ENCODE measurements around the gene PGPEP1.

The PGPEP1 gene

DNA sequence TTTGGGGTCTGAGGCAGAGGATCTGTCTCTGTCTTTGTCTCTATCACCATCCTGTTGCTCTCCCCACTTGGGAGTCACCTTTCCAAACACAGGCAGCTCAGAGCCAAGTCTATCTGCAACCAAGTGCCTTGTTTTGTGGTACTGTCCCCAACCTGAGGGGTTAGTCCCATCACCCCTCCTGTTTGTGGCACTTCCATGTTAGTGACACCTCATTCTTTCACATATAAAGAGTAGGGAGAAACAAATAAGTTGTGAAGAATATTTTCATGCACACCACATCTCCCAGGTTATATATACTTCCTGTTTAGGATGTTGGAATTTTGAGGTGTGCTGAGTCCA is 49.3 kb downstream of the PGPEP1 start:
- Histone ChIP-seq H3K4me2 (ENCODE audit: low read depth, low read length, poor library complexity, severe bottlenecking) (no peak overlapping the region), H3K9me2 (replicated peaks; ENCODE audit: low read depth, low read length) (no peaks in the 10 kb centered on the region), H3K4me1 (ENCODE audit: insufficient read depth, low read length, poor library complexity, severe bottlenecking) (no peaks in the 10 kb centered on the region), H3K79me2 (ENCODE audit: insufficient read depth, low read length) (no peaks in the 10 kb centered on the region), H3K27me3 (ENCODE audit: insufficient read depth, low read length, poor library complexity, severe bottlenecking) (no peaks in the 10 kb centered on the region), H3F3A (ENCODE audit: low read depth) (no peaks in the 10 kb centered on the region), H2AFZ (ENCODE audit: low read length) (no peak overlapping the region), H4K20me1 (ENCODE audit: insufficient read depth, low read length, poor library complexity, severe bottlenecking) (no peaks in the 10 kb centered on the region), H3K9ac (ENCODE audit: low read depth, low read length, poor library complexity, severe bottlenecking) (no peak overlapping the region), H3K36me3 (ENCODE audit: insufficient read depth, low read length) (no peaks in the 10 kb centered on the region), H3K4me3 (ENCODE audit: low read length, poor library complexity, severe bottlenecking) (no peak overlapping the region), H3K9me3 (ENCODE audit: insufficient read depth, low read depth, low read length) (no peaks in the 10 kb centered on the region)
- no peak for TF ChIP-seq EZH2phosphoT487 (IDR thresholded peaks at IDR 0.05; ENCODE audit: borderline replicate concordance)
- TF ChIP-seq, protein P1, sequence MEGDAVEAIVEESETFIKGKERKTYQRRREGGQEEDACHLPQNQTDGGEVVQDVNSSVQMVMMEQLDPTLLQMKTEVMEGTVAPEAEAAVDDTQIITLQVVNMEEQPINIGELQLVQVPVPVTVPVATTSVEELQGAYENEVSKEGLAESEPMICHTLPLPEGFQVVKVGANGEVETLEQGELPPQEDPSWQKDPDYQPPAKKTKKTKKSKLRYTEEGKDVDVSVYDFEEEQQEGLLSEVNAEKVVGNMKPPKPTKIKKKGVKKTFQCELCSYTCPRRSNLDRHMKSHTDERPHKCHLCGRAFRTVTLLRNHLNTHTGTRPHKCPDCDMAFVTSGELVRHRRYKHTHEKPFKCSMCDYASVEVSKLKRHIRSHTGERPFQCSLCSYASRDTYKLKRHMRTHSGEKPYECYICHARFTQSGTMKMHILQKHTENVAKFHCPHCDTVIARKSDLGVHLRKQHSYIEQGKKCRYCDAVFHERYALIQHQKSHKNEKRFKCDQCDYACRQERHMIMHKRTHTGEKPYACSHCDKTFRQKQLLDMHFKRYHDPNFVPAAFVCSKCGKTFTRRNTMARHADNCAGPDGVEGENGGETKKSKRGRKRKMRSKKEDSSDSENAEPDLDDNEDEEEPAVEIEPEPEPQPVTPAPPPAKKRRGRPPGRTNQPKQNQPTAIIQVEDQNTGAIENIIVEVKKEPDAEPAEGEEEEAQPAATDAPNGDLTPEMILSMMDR (conservative IDR thresholded peaks at IDR 0.05; ENCODE audit: low read length) = no peak

DNA sequence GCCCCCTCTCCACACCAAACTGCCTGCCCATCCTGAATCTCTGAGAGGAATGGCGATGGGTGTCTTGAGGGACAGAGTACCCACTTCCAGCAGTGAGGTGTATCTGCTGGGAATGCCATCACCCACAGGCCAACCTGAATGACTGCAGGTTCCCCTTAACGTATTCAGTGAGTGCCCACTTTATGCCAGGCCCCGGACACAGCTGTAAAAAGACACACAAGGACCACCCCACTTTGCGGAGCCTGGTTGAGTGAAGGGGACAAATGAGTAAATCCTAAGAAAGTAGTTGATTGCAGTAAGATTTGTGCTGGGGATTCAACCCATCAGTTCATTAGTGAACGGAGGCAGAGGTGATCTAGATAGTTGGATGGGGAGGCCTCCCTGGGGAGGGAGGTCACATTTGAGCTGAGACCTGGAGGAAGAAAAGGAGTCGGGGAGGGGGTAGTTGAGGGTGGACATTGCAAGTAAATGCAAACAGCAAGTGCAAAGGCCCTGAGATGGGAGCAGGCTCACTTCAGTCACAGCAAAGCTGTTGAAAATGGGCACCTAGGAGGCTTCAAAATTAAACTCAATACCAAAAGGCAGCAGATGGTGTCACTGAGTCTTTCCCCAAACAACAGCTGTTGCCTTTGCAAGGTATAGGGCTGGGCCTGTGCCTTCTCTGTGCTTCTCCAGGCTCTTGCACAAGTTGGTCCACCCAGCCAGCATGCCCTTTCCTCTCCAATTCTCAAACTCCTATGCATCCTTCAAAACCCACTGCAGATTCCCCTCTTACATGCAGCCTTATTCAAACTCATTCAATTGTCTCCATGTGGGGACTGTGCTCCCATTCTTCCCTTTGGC is 49.9 kb downstream of the PGPEP1 start:
- H3K4me2 ChIP-seq (ENCODE audit: low read depth, low read length, poor library complexity, severe bottlenecking) = no peak overlapping the region
- no peaks in the 10 kb centered on the region for H3K79me2 ChIP-seq (ENCODE audit: insufficient read depth, low read length)
- H3F3A ChIP-seq (ENCODE audit: low read depth) = no peaks in the 10 kb centered on the region
- no peak overlapping the region for H3K9ac ChIP-seq (ENCODE audit: low read depth, low read length, poor library complexity, severe bottlenecking)
- TF ChIP-seq, protein P1 (conservative IDR thresholded peaks at IDR 0.05; ENCODE audit: low read length) = no peak
- H3K27me3 ChIP-seq (ENCODE audit: insufficient read depth, low read length, poor library complexity, severe bottlenecking) = no peaks in the 10 kb centered on the region
- no peaks in the 10 kb centered on the region for H4K20me1 ChIP-seq (ENCODE audit: insufficient read depth, low read length, poor library complexity, severe bottlenecking)
- no peaks in the 10 kb centered on the region for H3K36me3 ChIP-seq (ENCODE audit: insufficient read depth, low read length)
- H3K4me3 ChIP-seq (ENCODE audit: low read length, poor library complexity, severe bottlenecking) = no peak overlapping the region
- no peaks in the 10 kb centered on the region for H3K9me3 ChIP-seq (ENCODE audit: insufficient read depth, low read depth, low read length)
- no peaks in the 10 kb centered on the region for H3K4me1 ChIP-seq (ENCODE audit: insufficient read depth, low read length, poor library complexity, severe bottlenecking)
- H3K9me2 ChIP-seq (replicated peaks; ENCODE audit: low read depth, low read length) = no peaks in the 10 kb centered on the region
- H2AFZ ChIP-seq (ENCODE audit: low read length) = no peak overlapping the region

DNA sequence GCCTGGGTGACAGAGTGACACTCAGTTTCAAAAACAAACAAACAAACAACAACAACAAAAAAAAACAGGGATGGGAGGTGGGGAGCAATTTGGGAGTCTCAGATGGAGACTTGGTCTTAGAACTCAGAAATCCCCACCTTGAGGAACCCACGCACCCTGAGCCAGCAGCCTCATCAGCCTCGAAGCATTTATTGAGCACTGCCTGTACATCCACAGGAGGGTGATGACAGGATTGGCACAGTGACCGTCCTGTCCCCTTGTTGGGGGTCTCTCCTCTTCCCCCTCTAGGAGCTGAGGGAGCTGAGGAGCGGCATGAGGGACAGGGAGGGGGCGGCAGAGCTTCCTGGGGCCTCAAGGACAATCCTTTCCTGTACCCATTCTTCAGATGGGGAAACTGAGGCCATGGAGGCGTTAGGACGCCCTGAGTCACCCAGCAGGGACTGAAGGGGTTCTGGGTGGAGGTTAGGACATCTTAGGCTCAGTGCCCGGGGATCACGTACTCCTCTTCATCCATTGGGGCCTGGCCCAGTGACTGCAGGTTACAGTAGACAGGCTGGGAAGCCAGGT is 51.2 kb downstream of the PGPEP1 start:
- no peak overlapping the region for H3K4me3 ChIP-seq (ENCODE audit: low read length, poor library complexity, severe bottlenecking)
- no peaks in the 10 kb centered on the region for H3K36me3 ChIP-seq (ENCODE audit: insufficient read depth, low read length)
- no peaks in the 10 kb centered on the region for H3K9me2 ChIP-seq (replicated peaks; ENCODE audit: low read depth, low read length)
- H3K4me2 ChIP-seq (ENCODE audit: low read depth, low read length, poor library complexity, severe bottlenecking) = no peak overlapping the region
- no peaks in the 10 kb centered on the region for H3F3A ChIP-seq (ENCODE audit: low read depth)
- H3K79me2 ChIP-seq (ENCODE audit: insufficient read depth, low read length) = no peaks in the 10 kb centered on the region
- H4K20me1 ChIP-seq (ENCODE audit: insufficient read depth, low read length, poor library complexity, severe bottlenecking) = no peaks in the 10 kb centered on the region
- H3K9ac ChIP-seq (ENCODE audit: low read depth, low read length, poor library complexity, severe bottlenecking) = no peak overlapping the region
- no peaks in the 10 kb centered on the region for H3K27me3 ChIP-seq (ENCODE audit: insufficient read depth, low read length, poor library complexity, severe bottlenecking)
- TF ChIP-seq, protein P1 (conservative IDR thresholded peaks at IDR 0.05; ENCODE audit: low read length) = no peak
- no peak for TF ChIP-seq EZH2phosphoT487 (IDR thresholded peaks at IDR 0.05; ENCODE audit: borderline replicate concordance)
- no peak overlapping the region for H2AFZ ChIP-seq (ENCODE audit: low read length)
- H3K9me3 ChIP-seq (ENCODE audit: insufficient read depth, low read depth, low read length) = no peaks in the 10 kb centered on the region
- H3K4me1 ChIP-seq (ENCODE audit: insufficient read depth, low read length, poor library complexity, severe bottlenecking) = no peaks in the 10 kb centered on the region

Data from Loucy (cell line).